Spleen (tissue), 11 donors: ENCODE data around the gene ZCCHC7. TPM values are rescaled to one million over a fixed set of nuclear protein-coding genes. Genes with fewer than 3 reads are reported as not detected.

Source experiments
- DNase-seq: peaks from one replicate; pipeline ENCODE4 v3.0.0-alpha.2; 2020
- H3K27ac ChIP-seq, 8 donors: fragments of 200-600 bp; sonication (generic) in 7 of 8; 1 replicate in 4 of 8; 2 replicates in 4 of 8; pipeline versions ENCODE4 v1.5.0 to v1.8.0; 2016 to 2021; ENCODE audit warnings: inconsistent platforms in 4 of 8, mild to moderate bottlenecking in 4 of 8, moderate library complexity in 1 of 8
- H3K27me3 ChIP-seq, 7 donors: fragments of 200-600 bp; sonication (generic) in 6 of 7; replicated peaks in 1 of 7; 1 replicate in 4 of 7; 2 replicates in 3 of 7; pipeline versions ENCODE4 v1.5.0 to v1.8.0; 2016 to 2021; ENCODE audit warnings: inconsistent platforms in 3 of 7, mild to moderate bottlenecking in 1 of 7
- H3K36me3 ChIP-seq, 6 donors: fragments of 200-600 bp; sonication (generic) in 5 of 6; 1 replicate in 4 of 6; 2 replicates in 2 of 6; pipeline versions ENCODE4 v1.5.0 to v1.8.0; 2016 to 2021; ENCODE audit warnings: inconsistent platforms in 2 of 6
- H3K4me1 ChIP-seq, 6 donors: fragments of 200-600 bp; sonication (generic) in 5 of 6; 1 replicate in 3 of 6; 2 replicates in 3 of 6; pipeline versions ENCODE4 v1.5.0 to v1.8.0; 2016 to 2021; ENCODE audit warnings: inconsistent platforms in 3 of 6
- H3K4me3 ChIP-seq, 8 donors: fragments of 200-600 bp; sonication (generic) in 7 of 8; 1 replicate in 4 of 8; 2 replicates in 4 of 8; pipeline versions ENCODE4 v1.5.0 to v1.8.0; 2016 to 2021; ENCODE audit warnings: inconsistent platforms in 4 of 8, mild to moderate bottlenecking in 4 of 8, moderate library complexity in 2 of 8
- H3K9me3 ChIP-seq, 8 donors: fragments of 200-600 bp; sonication (generic) in 7 of 8; 1 replicate in 4 of 8; 2 replicates in 4 of 8; pipeline versions ENCODE4 v1.5.0 to v1.8.0; 2016 to 2021; ENCODE audit warnings: inconsistent platforms in 4 of 8
- CTCF ChIP-seq, 11 experiments: fragments of 200-600 bp in 7 of 11; fragments of 450-650 bp in 4 of 11; sonication (generic) in 4 of 11; IDR thresholded peaks in 8 of 11; conservative IDR thresholded peaks in 3 of 11; 1 replicate in 7 of 11; 2 replicates in 4 of 11; pipeline versions ENCODE4 v1.4.0 to v1.8.0; 2016 to 2021; ENCODE audit warnings: antibody characterized with exemption in 11 of 11, inconsistent platforms in 4 of 11, mild to moderate bottlenecking in 1 of 11
- POLR2A ChIP-seq, 3 donors: fragments of 450-650 bp; IDR thresholded peaks; one replicate each; pipeline ENCODE4 v1.5.1; 2017; ENCODE audit warnings: antibody characterized with exemption in 3 of 3, mild to moderate bottlenecking in 1 of 3
- POLR2AphosphoS5 ChIP-seq, 3 donors: sonication (generic); formaldehyde crosslinking; IDR thresholded peaks; one replicate each; pipeline ENCODE4 v1.5.1; 2017; ENCODE audit warnings: antibody characterized with exemption in 3 of 3
- WGBS, 5 donors: extraction: QIAGEN DNeasy Blood & Tissue Kit in 3 of 5; methylation state at CpG; one replicate each; pipeline versions ENCODE4 v1.1.5 to v1.1.7; 2013 to 2018; 5-methylcytosine and 5-hydroxymethylcytosine counted together
- intact Hi-C: fragments of 100-400 bp; cut with DNase I; formaldehyde crosslinking; loops from one replicate; pipeline ENCODE4 v1.15.0; 2023; ENCODE audit warnings: low total_unique reads
- polyA plus RNA-seq, 3 donors: library from polyadenylated mRNA; stranded (reverse); fragments of 200-250 nt; gene quantifications; one replicate each; pipeline ENCODE4 v1.2.1, GENCODE V29; 2013
- total RNA-seq, 7 donors: library from RNA; depleted of rRNA in 3 of 7; stranded (reverse); fragments of >200 nt in 3 of 7; fragmentation: NEBNext Ultra II Directional in 4 of 7; extraction: Animal tissue kit (Norgen Biotek cat#: 25700) in 4 of 7; gene quantifications; one replicate each; pipeline versions ENCODE4 v1.1.0 to v1.2.1, GENCODE V29; 2016 to 2021
- donor health status: healthy with polysubstance abuse.
- donor health status: DM: no; HTN: no; CAD: no; lungs with moderate emphysema.
- donor health status: DM: no; HTN: no; CAD: no.
- donor health status: Bipolar disorder and iron deficiency.
- donor health status: healthy.
- donor health status: DM: no; HTN: no; CAD: no.
- donor health status: DM: yes; HTN: yes; CAD: no.

Gene ZCCHC7
- total and polyA plus RNA-seq, 10 donors, result 17.0 to 50.6 (median 38.1) TPM

GRCh38 chr9:37239921-37240320 lies 119.5 kb downstream of the ZCCHC7 start:
- Histone ChIP-seq H3K4me3 (no peak overlapping the region), H3K27ac (no peak overlapping the region), H3K36me3 (no peaks in the 10 kb centered on the region), H3K4me1 (peaks cover 0 to 58% (median 2%) of the 10 kb centered on the region in 6 donors), H3K27me3 (no peaks in the 10 kb centered on the region), H3K9me3 (no peaks in the 10 kb centered on the region)
- DNase-seq, result no peak
- no peak for TF ChIP-seq CTCF (IDR thresholded peaks at IDR 0.05 in 8 of 11, conservative IDR thresholded peaks at IDR 0.05 in 3 of 11)
- TF ChIP-seq POLR2AphosphoS5 (IDR thresholded peaks at IDR 0.05), result no peak
- intact Hi-C loops, result no loop called here
- 82 to 95% (median 90%) methylated on average over 2 of the region's 2 CpGs for WGBS, 5 donors

- H3K27ac ChIP-seq, result no peak overlapping the region
- no peak overlapping the region for H3K4me3 ChIP-seq
- peaks cover 0 to 54% (median 2%) of the 10 kb centered on the region in 6 donors for H3K4me1 ChIP-seq
- WGBS, 5 donors, result 68 to 82% (median 78%) methylated on average over 1 of the region's 1 CpG
- H3K27me3 ChIP-seq, result no peaks in the 10 kb centered on the region
- TF ChIP-seq POLR2AphosphoS5 (IDR thresholded peaks at IDR 0.05), result no peak
- no peak for TF ChIP-seq CTCF (IDR thresholded peaks at IDR 0.05 in 8 of 11, conservative IDR thresholded peaks at IDR 0.05 in 3 of 11)
- no peak for TF ChIP-seq POLR2A (IDR thresholded peaks at IDR 0.05)
- no peaks in the 10 kb centered on the region for H3K36me3 ChIP-seq
- no peaks in the 10 kb centered on the region for H3K9me3 ChIP-seq
- intact Hi-C loops, result no loop called here
- DNase-seq, result no peak
These were observed 121.0 kb downstream of the ZCCHC7 start for GRCh38 chr9:37241340-37241739.

- H3K4me3 ChIP-seq, result no peak overlapping the region
- no peaks in the 10 kb centered on the region for H3K9me3 ChIP-seq
- 90 to 95% (median 95%) methylated on average over 1 of the region's 1 CpG for WGBS, 5 donors
- H3K36me3 ChIP-seq, result no peaks in the 10 kb centered on the region
- no peak for DNase-seq
- peaks cover 0 to 46% (median 2%) of the 10 kb centered on the region in 6 donors for H3K4me1 ChIP-seq
- intact Hi-C loops, result no loop called here
- TF ChIP-seq POLR2A (IDR thresholded peaks at IDR 0.05), result no peak
- no peaks in the 10 kb centered on the region for H3K27me3 ChIP-seq
- H3K27ac ChIP-seq, result no peak overlapping the region
These were observed 121.7 kb downstream of the ZCCHC7 start for GRCh38 chr9:37242089-37242488.

GRCh38 chr9:37243588-37244345 lies 123.4 kb downstream of the ZCCHC7 start:
- 80 to 87% (median 86%) methylated on average over 5 of the region's 5 CpGs for WGBS, 5 donors
- intact Hi-C loops, result no loop called here
- Histone ChIP-seq H3K4me3 (no peak overlapping the region), H3K27me3 (no peaks in the 10 kb centered on the region), H3K9me3 (no peaks in the 10 kb centered on the region), H3K27ac (no peak overlapping the region), H3K4me1 (peaks cover 0 to 39% (median 0%) of the 10 kb centered on the region in 6 donors), H3K36me3 (no peaks in the 10 kb centered on the region)
- no peak for TF ChIP-seq POLR2AphosphoS5 (IDR thresholded peaks at IDR 0.05)
- TF ChIP-seq CTCF (IDR thresholded peaks at IDR 0.05 in 8 of 11, conservative IDR thresholded peaks at IDR 0.05 in 3 of 11), result no peak
- TF ChIP-seq POLR2A (IDR thresholded peaks at IDR 0.05), result no peak
- no peak for DNase-seq
